ENCODE data around the gene CES3. TPM values are rescaled to one million over a fixed set of nuclear protein-coding genes. Genes with fewer than 3 reads are reported as not detected.

Gene CES3
- polyA plus RNA-seq, 4 donors, result 1.8 to 3.6 (median 2.4) TPM

Other genes starting within 250 kb of the CES3 start
- 100 to 1,000 TPM; 101 to 135 (median 112) TPM for gene DYNC1LI2, start 209.7 kb upstream of the CES3 start, polyA plus RNA-seq (ENCODE audit: insufficient read length in 4 of 4)
- under 1 TPM in 1 of 4 donors, not detected in 3; 0.12 TPM for gene TERB1, start 159.7 kb upstream of the CES3 start, polyA plus RNA-seq (ENCODE audit: insufficient read length in 4 of 4)
- 10 to 100 TPM; 70.7 to 88.8 (median 82.8) TPM for gene NAE1, start 130.3 kb upstream of the CES3 start, polyA plus RNA-seq (ENCODE audit: insufficient read length in 4 of 4)
- gene CA7, start 116.9 kb upstream of the CES3 start, polyA plus RNA-seq (ENCODE audit: insufficient read length in 4 of 4), result under 1 TPM; 0.21 to 0.71 (median 0.31) TPM
- 10 to 100 TPM in 3 of 4 donors, 1 to 10 TPM in 1; 10.0 to 15.7 (median 12.8) TPM for gene PDP2, start 80.8 kb upstream of the CES3 start, polyA plus RNA-seq (ENCODE audit: insufficient read length in 4 of 4)
- gene CDH16, start 42.4 kb upstream of the CES3 start, polyA plus RNA-seq (ENCODE audit: insufficient read length in 4 of 4), result 100 to 1,000 TPM; 252 to 295 (median 279) TPM
- gene RRAD, start 35.7 kb upstream of the CES3 start, polyA plus RNA-seq (ENCODE audit: insufficient read length in 4 of 4), result 1 to 10 TPM; 2.0 to 3.9 (median 2.8) TPM
- 100 to 1,000 TPM in 1 of 4 donors, 10 to 100 TPM in 3; 79.0 to 120 (median 90.3) TPM for gene CIAO2B, start 26.9 kb upstream of the CES3 start, polyA plus RNA-seq (ENCODE audit: insufficient read length in 4 of 4)
- 10 to 100 TPM; 39.8 to 47.0 (median 42.7) TPM for gene CES2, start 25.8 kb upstream of the CES3 start, polyA plus RNA-seq (ENCODE audit: insufficient read length in 4 of 4)
- gene CES4A, start 27.3 kb downstream of the CES3 start, polyA plus RNA-seq (ENCODE audit: insufficient read length in 4 of 4), result 1 to 10 TPM; 6.7 to 9.5 (median 7.8) TPM
- gene CBFB, start 67.9 kb downstream of the CES3 start, polyA plus RNA-seq (ENCODE audit: insufficient read length in 4 of 4), result 10 to 100 TPM; 62.5 to 74.1 (median 66.5) TPM
- 10 to 100 TPM; 21.1 to 24.2 (median 22.5) TPM for gene PHAF1, start 148.7 kb downstream of the CES3 start, polyA plus RNA-seq (ENCODE audit: insufficient read length in 4 of 4)
- 10 to 100 TPM in 3 of 4 donors, 1 to 10 TPM in 1; 8.4 to 11.9 (median 10.9) TPM for gene B3GNT9, start 189.7 kb downstream of the CES3 start, polyA plus RNA-seq (ENCODE audit: insufficient read length in 4 of 4)
- 1 to 10 TPM; 3.9 to 7.2 (median 4.5) TPM for gene TRADD, start 198.6 kb downstream of the CES3 start, polyA plus RNA-seq (ENCODE audit: insufficient read length in 4 of 4)
- 1 to 10 TPM; 1.0 to 1.8 (median 1.4) TPM for gene FBXL8, start 198.7 kb downstream of the CES3 start, polyA plus RNA-seq (ENCODE audit: insufficient read length in 4 of 4)
- gene HSF4, start 203.5 kb downstream of the CES3 start, polyA plus RNA-seq (ENCODE audit: insufficient read length in 4 of 4), result 1 to 10 TPM; 1.4 to 3.5 (median 2.7) TPM
- gene NOL3, start 209.3 kb downstream of the CES3 start, polyA plus RNA-seq (ENCODE audit: insufficient read length in 4 of 4), result 1 to 10 TPM; 2.2 to 6.2 (median 4.8) TPM
- gene MATCAP1, start 222.7 kb downstream of the CES3 start, polyA plus RNA-seq (ENCODE audit: insufficient read length in 4 of 4), result 10 to 100 TPM; 32.5 to 42.1 (median 36.5) TPM
- 1 to 10 TPM; 4.6 to 7.8 (median 5.3) TPM for gene EXOC3L1, start 228.9 kb downstream of the CES3 start, polyA plus RNA-seq (ENCODE audit: insufficient read length in 4 of 4)
- 10 to 100 TPM; 58.6 to 64.1 (median 60.1) TPM for gene E2F4, start 230.9 kb downstream of the CES3 start, polyA plus RNA-seq (ENCODE audit: insufficient read length in 4 of 4)
- gene ELMO3, start 237.9 kb downstream of the CES3 start, polyA plus RNA-seq (ENCODE audit: insufficient read length in 4 of 4), result 1 to 10 TPM; 4.1 to 7.5 (median 5.8) TPM

Measured in right renal pelvis (tissue), 4 donors.